Activated naive CD4-positive, alpha-beta T cell (primary cell): ENCODE measurements around the gene RXYLT1.
"Not testable (repeated sequence)": the region's sequence is repeated elsewhere in the genome, so short reads cannot be mapped to it uniquely, and the experiment has no call there.

Experiments used
- DNase-seq, 4 experiments: peaks; one replicate each; lab custom pipeline; 2025; lab: John Stamatoyannopoulos, UW

Gene RXYLT1

DNA sequence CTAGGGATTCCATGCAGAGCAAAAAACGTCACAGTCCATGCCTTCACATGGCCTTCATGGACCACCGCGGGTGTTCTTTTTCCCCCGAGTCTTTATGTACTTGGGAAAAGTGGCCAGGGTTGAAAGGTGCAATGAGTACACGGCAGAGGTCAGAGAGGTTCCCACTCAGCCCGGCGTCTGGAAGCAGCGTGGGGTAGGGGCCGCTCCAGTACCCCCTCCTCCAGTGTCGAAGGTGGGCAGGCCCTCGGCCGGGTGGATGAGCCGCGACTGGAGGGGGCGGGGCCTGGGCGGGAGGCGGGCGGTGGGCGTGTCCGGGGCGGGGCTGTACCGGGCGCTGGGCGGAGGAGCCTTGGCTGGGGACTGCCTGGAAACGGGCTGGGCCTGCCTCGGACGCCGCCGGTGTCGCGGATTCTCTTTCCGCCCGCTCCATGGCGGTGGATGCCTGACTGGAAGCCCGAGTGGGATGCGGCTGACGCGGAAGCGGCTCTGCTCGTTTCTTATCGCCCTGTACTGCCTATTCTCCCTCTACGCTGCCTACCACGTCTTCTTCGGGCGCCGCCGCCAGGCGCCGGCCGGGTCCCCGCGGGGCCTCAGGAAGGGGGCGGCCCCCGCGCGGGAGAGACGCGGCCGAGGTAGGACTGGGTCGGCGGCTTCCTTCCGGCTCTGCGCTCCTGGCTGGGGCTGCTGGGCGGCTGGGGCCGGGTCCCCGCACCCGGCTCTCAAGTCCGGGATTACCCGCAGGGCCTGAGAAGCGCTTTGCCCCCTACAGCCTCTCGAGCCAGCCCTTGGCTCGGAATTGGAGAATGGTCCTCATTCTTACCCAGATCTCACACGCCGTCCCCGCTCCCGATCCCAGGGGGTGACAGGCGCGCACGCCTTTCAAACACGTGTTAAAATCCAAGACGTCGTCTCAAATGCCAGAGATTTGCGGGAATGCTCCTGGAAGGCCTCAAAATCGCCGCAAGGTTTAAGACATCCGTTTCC lies at the start of gene RXYLT1:
Gene RXYLT1 (plus strand): TSS at position 412 of the 984 bp plus-strand sequence. CDS start 52 bp downstream, at position 464.
- DNase-seq = peak; percentile 78 to 84 (median 80)

DNA sequence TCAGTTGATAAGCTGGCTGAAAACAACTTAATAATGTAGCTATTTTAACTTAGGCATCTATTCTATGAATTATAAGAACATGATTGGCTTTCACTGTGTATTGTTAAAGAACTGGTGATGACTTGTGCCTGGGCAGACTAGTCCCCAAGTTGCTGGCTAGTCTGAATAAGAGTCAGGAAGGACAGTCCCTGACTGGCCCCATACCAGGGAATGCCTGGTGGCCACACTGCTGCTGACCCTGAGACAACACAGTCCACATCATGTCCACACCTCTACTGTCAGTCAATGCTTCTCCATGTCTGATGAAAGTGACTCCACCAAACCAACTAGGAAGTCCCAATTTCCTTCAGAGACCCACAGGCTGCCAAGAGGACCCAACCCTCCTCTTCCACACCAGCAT lies 46.9 kb upstream of the RXYLT1 start:
- not testable (repeated sequence) for DNase-seq

- not testable (repeated sequence) for DNase-seq
These were observed 46.1 kb upstream of the RXYLT1 start for GRCh38 chr12:63733585-63733984.

- not testable (repeated sequence) for DNase-seq
These were observed 39.2 kb upstream of the RXYLT1 start for GRCh38 chr12:63740551-63740950.

DNA sequence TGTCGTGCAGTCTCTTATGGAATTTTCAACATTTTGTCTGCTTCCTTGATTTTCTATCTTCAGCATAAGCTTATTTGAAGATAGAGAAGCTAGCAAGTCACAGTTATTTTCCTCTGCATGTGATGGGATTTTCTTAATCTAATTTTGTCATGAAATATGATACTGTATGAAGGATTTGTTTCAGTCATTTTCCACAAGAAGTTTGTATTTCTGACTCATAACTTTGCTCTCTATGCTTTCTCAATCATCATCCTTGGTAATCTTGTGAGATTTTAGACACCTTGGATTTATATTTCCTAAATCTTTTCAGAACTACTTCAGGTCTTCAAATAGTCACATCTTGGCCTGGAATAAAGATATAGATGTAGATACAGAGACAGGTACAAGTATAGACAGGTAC lies 38.3 kb upstream of the RXYLT1 start:
- not testable (repeated sequence) for DNase-seq

DNA sequence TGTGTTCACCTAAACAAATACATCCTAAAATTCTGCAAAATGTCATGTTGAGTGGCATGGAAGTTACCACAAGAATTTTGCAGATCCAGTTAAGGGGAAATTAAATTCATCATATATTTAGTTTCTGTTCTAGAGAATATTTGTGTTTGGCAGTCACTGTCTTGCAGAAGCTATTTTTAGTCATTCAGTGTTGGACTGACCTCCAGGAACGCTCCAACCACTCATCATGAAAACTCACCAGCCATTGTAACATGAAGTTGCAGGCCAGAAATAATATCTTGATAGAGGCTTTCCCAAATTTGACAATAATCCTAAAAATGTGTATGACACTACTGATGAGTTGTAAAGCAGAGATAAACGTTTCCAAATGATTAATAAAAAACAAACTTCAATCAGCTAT lies 35.6 kb upstream of the RXYLT1 start:
- DNase-seq = not testable (repeated sequence)

GRCh38 chr12:63746470-63746869 lies 33.2 kb upstream of the RXYLT1 start:
- not testable (repeated sequence) for DNase-seq

- not testable (repeated sequence) for DNase-seq
These were observed 32.6 kb upstream of the RXYLT1 start for GRCh38 chr12:63747136-63747535.

DNA sequence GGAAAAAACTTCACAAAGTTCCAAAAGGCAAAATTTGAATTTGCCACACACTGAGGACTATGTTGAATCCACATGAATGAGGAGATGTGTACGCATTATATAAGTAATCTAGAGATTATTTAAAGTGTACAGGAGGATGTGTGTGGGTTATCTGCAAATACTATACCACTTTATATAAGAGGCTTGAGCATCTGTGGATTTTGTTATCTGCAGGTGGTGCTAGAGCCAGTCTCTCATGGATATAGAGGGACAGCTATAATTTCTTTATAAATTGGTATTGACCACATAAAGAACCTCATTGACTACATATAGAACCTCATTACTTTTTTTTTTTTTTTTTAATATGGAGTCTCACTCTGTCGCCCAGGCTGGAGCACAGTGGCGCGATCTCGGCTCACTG lies 32.2 kb upstream of the RXYLT1 start:
- no peak for DNase-seq

- no peak for DNase-seq
These were observed 27.4 kb upstream of the RXYLT1 start for GRCh38 chr12:63752283-63752682.

DNA sequence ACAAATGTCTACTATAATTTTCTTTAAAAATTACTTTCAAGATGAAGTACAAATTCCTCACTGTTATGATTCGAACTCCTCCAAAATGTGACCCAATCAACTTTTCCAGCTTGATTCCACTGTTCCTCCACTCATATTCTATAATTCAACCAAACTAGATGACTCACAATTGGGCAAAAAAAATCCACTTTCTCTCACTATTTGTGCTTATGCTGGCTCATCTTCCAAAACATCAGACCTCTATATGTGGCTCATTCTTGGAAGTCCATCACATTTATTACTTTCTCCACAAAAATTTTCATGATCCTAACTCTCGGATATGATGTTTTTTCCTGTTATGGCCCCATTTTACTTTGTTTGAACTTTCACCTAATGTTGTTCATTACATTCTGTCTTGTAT lies 26.9 kb upstream of the RXYLT1 start:
- no peak for DNase-seq

DNA sequence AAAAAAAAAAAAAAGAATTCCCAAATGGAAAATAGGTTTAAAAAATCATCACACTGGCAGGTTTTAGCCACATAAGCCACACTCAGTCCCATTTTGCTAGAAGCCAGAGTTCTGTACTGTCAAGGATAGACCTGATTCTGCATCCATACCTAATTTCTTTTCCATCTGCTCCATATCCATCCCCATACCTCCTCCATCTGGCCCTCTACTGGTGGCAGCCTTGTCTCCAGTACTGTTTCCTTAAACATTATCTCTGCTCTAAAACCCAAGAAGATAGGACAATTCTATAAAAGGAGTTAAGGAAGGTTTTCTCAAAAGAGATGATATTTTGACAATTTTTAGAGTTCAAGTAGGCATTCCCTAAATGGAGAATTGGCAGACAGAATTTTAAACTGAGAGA lies 26.0 kb upstream of the RXYLT1 start:
- no peak for DNase-seq

DNA sequence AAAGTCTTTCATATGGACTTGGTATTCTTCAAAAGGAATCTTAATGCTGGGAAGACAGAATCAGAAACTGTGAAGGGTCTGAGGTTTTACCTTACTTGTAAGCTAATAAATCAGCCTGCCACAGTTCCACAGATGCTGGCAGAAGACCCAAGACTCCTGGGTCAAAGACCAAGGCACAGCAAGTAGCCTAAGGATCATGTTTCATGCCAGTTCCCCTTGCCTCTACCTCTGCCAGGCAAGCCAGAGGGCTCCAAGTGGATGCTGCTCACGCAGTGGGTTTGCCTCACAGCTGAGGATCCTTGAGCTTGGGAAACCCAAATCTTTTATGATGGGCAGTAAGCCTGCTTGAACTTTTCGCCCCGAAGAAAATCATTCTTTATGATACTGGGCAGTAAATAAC lies 15.2 kb upstream of the RXYLT1 start:
- DNase-seq = no peak

- no peak for DNase-seq
These were observed 13.2 kb upstream of the RXYLT1 start for GRCh38 chr12:63766498-63766897.

GRCh38 chr12:63770375-63770774 lies 9.3 kb upstream of the RXYLT1 start:
- no peak for DNase-seq

- no peak for DNase-seq
These were observed 2.4 kb upstream of the RXYLT1 start for GRCh38 chr12:63777340-63777739.

GRCh38 chr12:63782466-63782865 lies 2.8 kb downstream of the RXYLT1 start:
- no peak for DNase-seq

DNA sequence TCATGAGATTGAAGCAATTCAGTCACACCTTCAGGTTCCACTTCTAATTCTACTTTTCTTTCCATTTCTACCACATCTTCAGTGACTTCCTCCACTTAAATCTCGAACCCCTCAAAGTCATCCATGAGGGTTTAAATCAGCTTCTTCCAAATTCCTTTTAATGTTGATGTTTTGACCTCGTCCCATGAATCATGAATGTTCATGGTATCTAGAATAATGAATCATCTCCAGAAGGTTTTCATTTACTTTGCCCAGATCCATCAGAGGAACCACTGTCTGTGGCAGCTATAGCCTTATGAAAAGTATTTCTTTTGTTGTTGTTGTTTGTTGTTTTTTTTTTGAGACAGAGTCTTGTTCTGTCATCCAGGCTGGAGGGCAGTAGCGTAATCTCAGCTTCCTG lies 7.6 kb downstream of the RXYLT1 start:
- no peak for DNase-seq

DNA sequence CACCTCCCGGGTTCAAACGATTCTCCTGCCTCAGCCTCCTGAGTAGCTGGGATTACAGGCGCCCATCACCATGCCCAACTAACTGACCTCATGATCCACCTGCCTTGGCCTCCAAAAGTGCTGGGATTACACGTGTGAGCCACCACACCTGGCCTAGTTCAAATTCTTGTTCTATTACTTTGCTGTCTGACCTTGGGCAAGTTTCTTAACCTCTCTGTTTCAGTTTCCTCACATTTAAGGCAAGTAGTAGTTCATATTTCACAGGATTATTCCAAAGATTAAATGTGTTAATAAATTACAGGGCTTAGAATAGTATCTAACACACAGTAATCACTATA lies 10.9 kb downstream of the RXYLT1 start:
- no peak for DNase-seq

- DNase-seq = no peak
These were observed 12.6 kb downstream of the RXYLT1 start for GRCh38 chr12:63792338-63792737.

GRCh38 chr12:63795032-63795687 lies 15.5 kb downstream of the RXYLT1 start:
- no peak for DNase-seq

DNA sequence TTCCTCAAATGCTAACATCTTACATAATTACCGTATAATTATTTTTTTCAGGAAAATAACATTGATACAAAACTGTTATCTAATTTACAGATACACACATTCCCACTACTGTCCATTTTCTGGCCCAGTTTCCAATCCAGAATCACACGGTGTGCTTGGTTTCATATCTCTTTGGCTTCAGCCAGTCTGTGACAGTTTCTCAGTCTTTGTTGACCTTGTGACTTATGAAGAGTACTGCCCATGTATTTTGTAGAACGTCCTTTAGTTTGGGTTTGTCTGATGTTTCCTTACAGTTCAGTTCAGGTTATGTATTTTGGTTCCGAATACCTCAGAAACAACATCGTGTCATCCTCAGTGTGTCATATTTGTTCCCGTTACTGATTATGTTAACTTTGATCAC lies 16.2 kb downstream of the RXYLT1 start:
- no peak for DNase-seq

GRCh38 chr12:63802012-63802608 lies 22.4 kb downstream of the RXYLT1 start:
- no peak for DNase-seq
